ENCODE data around the gene SIRT3.

- TF ChIP-seq CTCF (IDR thresholded peaks at IDR 0.05) (no peak), REST (IDR thresholded peaks at IDR 0.05; ENCODE audit: insufficient read depth in 1 of 2, low read depth in 2 of 2, low read length in 1 of 2) (no peak)
Observed at GRCh38 chr11:203945-204586, 32.1 kb downstream of the SIRT3 start.
